Spleen (tissue), 11 donors: ENCODE data around the gene EXOC6B. TPM values are rescaled to one million over a fixed set of nuclear protein-coding genes. Genes with fewer than 3 reads are reported as not detected.

Experiments
- DNase-seq: peaks from one replicate; pipeline ENCODE4 v3.0.0-alpha.2; 2020
- H3K27ac ChIP-seq, 8 donors: fragments of 200-600 bp; sonication (generic) in 7 of 8; 1 replicate in 4 of 8; 2 replicates in 4 of 8; pipeline versions ENCODE4 v1.5.0 to v1.8.0; 2016 to 2021; ENCODE audit warnings: inconsistent platforms in 4 of 8, mild to moderate bottlenecking in 4 of 8, moderate library complexity in 1 of 8
- H3K27me3 ChIP-seq, 7 donors: fragments of 200-600 bp; sonication (generic) in 6 of 7; replicated peaks in 1 of 7; 1 replicate in 4 of 7; 2 replicates in 3 of 7; pipeline versions ENCODE4 v1.5.0 to v1.8.0; 2016 to 2021; ENCODE audit warnings: inconsistent platforms in 3 of 7, mild to moderate bottlenecking in 1 of 7
- H3K36me3 ChIP-seq, 6 donors: fragments of 200-600 bp; sonication (generic) in 5 of 6; 1 replicate in 4 of 6; 2 replicates in 2 of 6; pipeline versions ENCODE4 v1.5.0 to v1.8.0; 2016 to 2021; ENCODE audit warnings: inconsistent platforms in 2 of 6
- H3K4me1 ChIP-seq, 6 donors: fragments of 200-600 bp; sonication (generic) in 5 of 6; 1 replicate in 3 of 6; 2 replicates in 3 of 6; pipeline versions ENCODE4 v1.5.0 to v1.8.0; 2016 to 2021; ENCODE audit warnings: inconsistent platforms in 3 of 6
- H3K4me3 ChIP-seq, 8 donors: fragments of 200-600 bp; sonication (generic) in 7 of 8; 1 replicate in 4 of 8; 2 replicates in 4 of 8; pipeline versions ENCODE4 v1.5.0 to v1.8.0; 2016 to 2021; ENCODE audit warnings: inconsistent platforms in 4 of 8, mild to moderate bottlenecking in 4 of 8, moderate library complexity in 2 of 8
- H3K9me3 ChIP-seq, 8 donors: fragments of 200-600 bp; sonication (generic) in 7 of 8; 1 replicate in 4 of 8; 2 replicates in 4 of 8; pipeline versions ENCODE4 v1.5.0 to v1.8.0; 2016 to 2021; ENCODE audit warnings: inconsistent platforms in 4 of 8
- CTCF ChIP-seq, 11 experiments: fragments of 200-600 bp in 7 of 11; fragments of 450-650 bp in 4 of 11; sonication (generic) in 4 of 11; IDR thresholded peaks in 8 of 11; conservative IDR thresholded peaks in 3 of 11; 1 replicate in 7 of 11; 2 replicates in 4 of 11; pipeline versions ENCODE4 v1.4.0 to v1.8.0; 2016 to 2021; ENCODE audit warnings: antibody characterized with exemption in 11 of 11, inconsistent platforms in 4 of 11, mild to moderate bottlenecking in 1 of 11
- POLR2A ChIP-seq, 3 donors: fragments of 450-650 bp; IDR thresholded peaks; one replicate each; pipeline ENCODE4 v1.5.1; 2017; ENCODE audit warnings: antibody characterized with exemption in 3 of 3, mild to moderate bottlenecking in 1 of 3
- POLR2AphosphoS5 ChIP-seq, 3 donors: sonication (generic); formaldehyde crosslinking; IDR thresholded peaks; one replicate each; pipeline ENCODE4 v1.5.1; 2017; ENCODE audit warnings: antibody characterized with exemption in 3 of 3
- WGBS, 5 donors: extraction: QIAGEN DNeasy Blood & Tissue Kit in 3 of 5; methylation state at CpG; one replicate each; pipeline versions ENCODE4 v1.1.5 to v1.1.7; 2013 to 2018; 5-methylcytosine and 5-hydroxymethylcytosine counted together
- intact Hi-C: fragments of 100-400 bp; cut with DNase I; formaldehyde crosslinking; loops from one replicate; pipeline ENCODE4 v1.15.0; 2023; ENCODE audit warnings: low total_unique reads
- polyA plus RNA-seq, 3 donors: library from polyadenylated mRNA; stranded (reverse); fragments of 200-250 nt; gene quantifications; one replicate each; pipeline ENCODE4 v1.2.1, GENCODE V29; 2013
- total RNA-seq, 7 donors: library from RNA; depleted of rRNA in 3 of 7; stranded (reverse); fragments of >200 nt in 3 of 7; fragmentation: NEBNext Ultra II Directional in 4 of 7; extraction: Animal tissue kit (Norgen Biotek cat#: 25700) in 4 of 7; gene quantifications; one replicate each; pipeline versions ENCODE4 v1.1.0 to v1.2.1, GENCODE V29; 2016 to 2021
- donor health status: healthy with polysubstance abuse.
- donor health status: DM: no; HTN: no; CAD: no; lungs with moderate emphysema.
- donor health status: DM: no; HTN: no; CAD: no.
- donor health status: Bipolar disorder and iron deficiency.
- donor health status: healthy.
- donor health status: DM: no; HTN: no; CAD: no.
- donor health status: DM: yes; HTN: yes; CAD: no.

EXOC6B gene
- total and polyA plus RNA-seq, 10 donors, result 1.0 to 27.9 (median 18.0) TPM

GRCh38 chr2:72276876-72277275, 549.0 kb downstream of the EXOC6B start:
- peaks cover 0 to 2% (median 0%) of the 10 kb centered on the region in 6 donors for H3K4me1 ChIP-seq
- no peaks in the 10 kb centered on the region for H3K9me3 ChIP-seq
- no peak overlapping the region for H3K4me3 ChIP-seq
- H3K36me3 ChIP-seq, result no peaks in the 10 kb centered on the region
- intact Hi-C loops, result no loop called here
- no peak overlapping the region for H3K27ac ChIP-seq
- TF ChIP-seq POLR2AphosphoS5 (IDR thresholded peaks at IDR 0.05) (no peak), CTCF (IDR thresholded peaks at IDR 0.05 in 8 of 11, conservative IDR thresholded peaks at IDR 0.05 in 3 of 11) (no peak), POLR2A (IDR thresholded peaks at IDR 0.05) (no peak)
- 79 to 88% (median 83%) methylated on average over 1 of the region's 1 CpG for WGBS, 5 donors
- no peak for DNase-seq
- no peaks in the 10 kb centered on the region for H3K27me3 ChIP-seq

- no peaks in the 10 kb centered on the region for H3K9me3 ChIP-seq
- no peak overlapping the region for H3K4me3 ChIP-seq
- no peaks in the 10 kb centered on the region for H3K36me3 ChIP-seq
- TF ChIP-seq CTCF (IDR thresholded peaks at IDR 0.05 in 8 of 11, conservative IDR thresholded peaks at IDR 0.05 in 3 of 11) (no peak), POLR2A (IDR thresholded peaks at IDR 0.05) (no peak), POLR2AphosphoS5 (IDR thresholded peaks at IDR 0.05) (no peak)
- H3K27me3 ChIP-seq, result no peaks in the 10 kb centered on the region
- WGBS, 5 donors, result 72 to 95% (median 83%) methylated on average over 1 of the region's 1 CpG
- no peak for DNase-seq
- H3K4me1 ChIP-seq, result peaks cover 0 to 6% (median 0%) of the 10 kb centered on the region in 6 donors
- intact Hi-C loops, result no loop called here
- H3K27ac ChIP-seq, result no peak overlapping the region
These were observed 549.5 kb downstream of the EXOC6B start for GRCh38 chr2:72276356-72276755.

DNA sequence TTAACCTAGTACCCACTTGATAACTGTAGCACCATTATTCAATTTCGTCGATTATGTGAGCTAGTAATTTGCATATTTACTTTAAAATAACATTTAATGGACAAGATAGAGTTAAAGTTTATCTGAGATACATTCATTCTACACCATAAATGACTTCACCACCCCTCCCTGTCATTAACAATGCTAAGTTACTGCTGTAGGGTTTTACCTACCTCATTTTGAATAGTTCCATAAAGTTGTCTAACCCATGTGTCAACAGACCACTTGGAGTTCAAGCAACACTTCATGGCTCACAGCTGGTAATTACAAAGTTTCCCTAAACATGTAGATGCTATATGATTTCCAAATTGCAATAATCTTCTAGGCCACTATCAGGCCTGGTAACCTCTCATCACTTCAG, 550.7 kb downstream of the EXOC6B start:
- Histone ChIP-seq H3K27ac (no peak overlapping the region), H3K27me3 (no peaks in the 10 kb centered on the region), H3K4me1 (peaks cover 0 to 8% (median 0%) of the 10 kb centered on the region in 6 donors), H3K36me3 (no peaks in the 10 kb centered on the region), H3K4me3 (no peak overlapping the region), H3K9me3 (no peaks in the 10 kb centered on the region)
- no peak for DNase-seq
- intact Hi-C loops, result no loop called here
- 87 to 99% (median 92%) methylated on average over 2 of the region's 2 CpGs for WGBS, 5 donors
- TF ChIP-seq POLR2AphosphoS5 (IDR thresholded peaks at IDR 0.05) (no peak), POLR2A (IDR thresholded peaks at IDR 0.05) (no peak), CTCF (IDR thresholded peaks at IDR 0.05 in 8 of 11, conservative IDR thresholded peaks at IDR 0.05 in 3 of 11) (no peak)

- 71 to 97% (median 81%) methylated on average over 4 of the region's 4 CpGs for WGBS, 5 donors
- Histone ChIP-seq H3K9me3 (no peaks in the 10 kb centered on the region), H3K36me3 (no peaks in the 10 kb centered on the region), H3K4me1 (peaks cover 0 to 8% (median 0%) of the 10 kb centered on the region in 6 donors), H3K27ac (no peak overlapping the region), H3K27me3 (no peaks in the 10 kb centered on the region), H3K4me3 (no peak overlapping the region)
- TF ChIP-seq POLR2A (IDR thresholded peaks at IDR 0.05) (no peak), POLR2AphosphoS5 (IDR thresholded peaks at IDR 0.05) (no peak)
- intact Hi-C loops, result no loop called here
- DNase-seq, result no peak
These were observed 551.4 kb downstream of the EXOC6B start for GRCh38 chr2:72274380-72274797.

GRCh38 chr2:72273384-72273783, 552.4 kb downstream of the EXOC6B start:
- Histone ChIP-seq H3K27me3 (no peaks in the 10 kb centered on the region), H3K27ac (no peak overlapping the region), H3K4me3 (no peak overlapping the region), H3K9me3 (no peaks in the 10 kb centered on the region), H3K4me1 (peaks cover 0 to 8% (median 0%) of the 10 kb centered on the region in 6 donors), H3K36me3 (no peaks in the 10 kb centered on the region)
- TF ChIP-seq POLR2AphosphoS5 (IDR thresholded peaks at IDR 0.05) (no peak), CTCF (IDR thresholded peaks at IDR 0.05 in 8 of 11, conservative IDR thresholded peaks at IDR 0.05 in 3 of 11) (no peak), POLR2A (IDR thresholded peaks at IDR 0.05) (no peak)
- WGBS, 5 donors, result 27 to 50% (median 32%) methylated on average over 1 of the region's 1 CpG
- intact Hi-C loops, result no loop called here
- DNase-seq, result no peak
